ENCODE measurements around the gene SHISA5.
"Not testable (repeated sequence)": the region's sequence is repeated elsewhere in the genome, so short reads cannot be mapped to it uniquely, and the experiment has no call there.

The SHISA5 gene

DNA sequence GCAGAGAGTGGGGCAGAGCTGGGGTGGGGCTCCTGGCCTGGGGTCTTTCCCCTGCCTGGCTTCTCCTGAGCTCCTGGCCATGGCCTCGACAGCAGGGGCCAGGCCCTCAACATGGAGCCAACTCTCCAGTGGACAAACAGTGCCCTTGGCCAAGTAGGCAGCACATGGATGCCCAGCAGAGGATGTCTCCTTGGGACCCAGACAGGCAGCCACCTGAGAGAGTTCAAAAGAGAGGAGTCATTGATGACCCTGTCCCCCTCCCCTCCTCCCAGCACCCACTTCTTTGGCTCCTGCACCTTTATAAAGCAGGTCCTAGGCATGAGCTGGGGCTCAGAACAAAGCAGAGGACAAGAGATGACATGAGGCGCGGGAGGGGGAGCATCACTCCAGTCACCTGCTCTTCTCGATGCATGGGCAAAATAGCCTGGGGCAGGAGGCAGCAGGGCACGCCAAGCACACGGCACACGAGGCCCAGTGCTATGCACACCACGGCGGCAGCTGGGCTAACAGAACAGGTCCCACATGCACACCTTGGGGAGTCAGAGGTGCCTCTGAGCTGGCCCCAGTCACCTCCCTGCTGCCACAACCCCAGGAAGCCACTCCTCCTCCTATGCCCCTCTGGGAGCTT, 27.4 kb downstream of the SHISA5 start:
- DNase-seq, result no peak

DNA sequence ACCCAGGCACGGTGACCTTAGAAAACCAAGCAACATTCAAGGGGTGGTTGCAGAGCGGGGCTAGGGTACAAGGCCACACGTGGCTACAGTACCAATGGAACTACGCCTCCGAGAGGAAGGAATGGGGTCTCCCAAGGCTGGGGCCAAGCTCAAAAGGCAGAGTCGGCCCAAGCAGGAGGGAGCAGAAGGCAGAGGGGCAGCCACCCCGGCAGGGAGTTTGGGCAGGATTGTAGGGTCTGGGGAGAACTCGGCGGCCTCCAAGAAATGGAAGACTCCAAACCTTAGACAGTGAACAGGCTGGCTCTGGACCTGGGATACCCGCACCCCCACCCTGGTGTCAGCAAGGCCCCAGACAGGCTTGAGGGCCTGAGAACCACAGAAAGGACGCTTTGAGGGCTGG, 28.8 kb downstream of the SHISA5 start:
- no peak for DNase-seq

DNA sequence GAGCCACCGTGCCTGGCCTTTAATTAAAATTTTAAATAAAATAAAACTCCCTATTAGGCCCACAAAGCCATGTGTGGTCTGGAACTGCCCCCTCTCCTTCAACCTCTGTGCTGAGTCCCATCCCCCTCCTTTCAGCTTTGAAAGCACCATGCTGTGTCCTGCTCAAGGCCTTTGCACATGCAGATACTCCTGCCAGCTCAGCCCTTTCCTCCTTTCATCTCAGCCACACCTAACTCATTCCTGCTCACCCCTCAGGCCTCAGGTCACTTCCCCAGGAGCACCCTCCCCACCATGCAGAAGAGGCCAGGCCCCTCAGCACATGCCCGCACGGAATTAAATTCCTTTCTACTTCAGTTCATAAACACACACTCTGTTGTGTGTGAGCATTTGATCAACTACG, 29.4 kb downstream of the SHISA5 start:
- no peak for DNase-seq

DNA sequence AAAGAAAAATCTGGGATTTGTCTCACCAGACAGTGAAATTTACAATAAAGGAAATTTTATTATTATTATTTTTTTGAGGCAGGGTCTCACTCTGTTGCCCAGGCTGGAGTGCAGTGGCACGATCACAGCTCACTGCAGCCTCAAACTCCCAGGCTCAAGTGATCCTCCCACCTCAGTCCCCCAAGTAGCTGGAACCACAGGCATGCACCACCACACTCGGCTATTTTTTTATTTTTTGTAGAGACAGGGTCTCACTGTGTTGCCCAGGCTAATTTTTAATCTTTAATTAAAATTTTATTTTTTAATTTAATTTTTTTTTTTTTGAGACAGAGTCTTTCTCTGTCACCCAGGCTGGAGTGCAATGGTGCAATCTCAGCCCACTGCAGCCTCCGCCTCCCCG, 29.9 kb downstream of the SHISA5 start:
- not testable (repeated sequence) for DNase-seq

DNA sequence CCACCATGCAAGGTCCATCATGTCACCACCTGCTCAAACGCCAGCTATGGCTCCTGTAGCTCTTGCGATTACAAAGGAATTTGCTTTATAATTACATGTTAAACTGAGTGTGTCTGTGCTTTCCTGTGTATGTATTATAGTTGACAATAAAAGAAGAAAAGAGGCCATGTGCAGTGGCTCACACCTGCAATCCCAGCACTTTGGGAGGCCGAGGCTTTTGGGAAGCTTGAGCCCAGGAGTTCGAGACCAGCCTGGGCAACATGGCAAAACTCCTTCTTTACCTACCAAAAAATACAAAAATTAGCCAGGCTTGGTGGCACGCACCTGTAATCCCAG, 30.4 kb downstream of the SHISA5 start:
- no peak for DNase-seq

DNA sequence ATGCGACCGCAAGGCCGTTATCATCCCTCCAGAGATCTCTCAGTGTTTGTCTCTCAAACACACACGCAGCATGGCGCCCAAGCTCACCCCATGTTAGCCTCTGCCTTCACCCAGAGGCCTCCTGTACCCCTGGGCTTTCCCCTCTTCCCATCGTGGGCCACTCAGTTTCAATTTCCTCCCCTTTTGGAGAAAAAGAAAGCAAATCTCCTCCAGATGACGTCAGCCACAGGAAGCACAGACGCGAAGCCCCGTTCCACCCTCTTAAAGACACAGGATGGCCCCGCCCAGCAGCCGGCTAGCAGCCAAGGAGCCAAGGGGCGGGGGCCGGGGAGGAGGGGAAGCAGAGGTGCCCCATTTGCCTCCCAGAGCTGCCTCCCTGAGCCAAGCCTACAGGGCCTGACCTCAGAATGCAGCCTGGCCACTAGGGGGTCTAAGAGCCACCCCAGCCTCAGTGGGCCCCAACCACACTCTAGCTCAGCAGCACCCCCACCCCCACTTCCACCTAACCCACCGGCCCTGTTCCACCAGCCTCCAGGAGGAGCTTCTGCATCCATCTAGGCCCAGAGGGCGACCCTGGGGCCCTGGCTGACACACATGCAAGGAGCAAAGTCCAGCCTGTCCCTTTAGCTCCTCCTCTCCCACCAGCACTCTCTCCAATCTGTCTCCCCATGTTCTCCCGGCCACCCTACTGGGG, 30.9 kb downstream of the SHISA5 start:
- peak; percentile 98 to 100 (median 99) for DNase-seq

DNA sequence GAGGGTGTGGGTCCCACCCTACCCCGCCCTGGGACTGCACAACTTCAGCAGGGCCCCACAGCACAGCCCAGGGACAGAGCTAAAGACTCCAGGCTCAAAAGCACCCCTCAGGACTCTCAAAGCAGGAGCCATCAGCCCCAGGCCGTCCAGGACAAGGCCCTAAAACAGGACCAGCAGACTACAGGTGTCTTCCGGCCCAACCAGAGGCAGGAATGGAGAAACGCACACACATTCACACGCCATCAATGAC, 31.4 kb downstream of the SHISA5 start:
- DNase-seq, result peak in 2 of 3 donors; percentile 42 to 51

DNA sequence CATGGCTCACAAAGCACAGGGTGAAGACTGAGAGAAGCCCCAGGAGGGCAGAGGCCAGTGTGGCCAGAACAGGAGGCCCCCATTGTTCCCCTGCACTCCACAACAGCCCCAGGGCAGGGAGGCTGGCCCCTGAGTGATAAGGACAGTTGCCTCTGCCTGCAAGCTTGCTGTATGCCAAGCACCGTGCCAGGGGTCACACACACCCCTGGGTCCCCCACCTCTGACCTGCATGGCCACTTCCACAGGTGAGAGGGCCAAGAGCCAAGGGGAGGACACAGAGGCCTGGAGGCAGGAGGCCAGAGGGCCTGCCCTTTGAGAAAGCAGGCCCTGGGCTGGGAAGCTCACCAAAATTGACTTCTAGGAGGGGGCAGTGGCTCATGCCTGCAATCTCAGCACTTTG, 33.7 kb downstream of the SHISA5 start:
- no peak for DNase-seq

DNA sequence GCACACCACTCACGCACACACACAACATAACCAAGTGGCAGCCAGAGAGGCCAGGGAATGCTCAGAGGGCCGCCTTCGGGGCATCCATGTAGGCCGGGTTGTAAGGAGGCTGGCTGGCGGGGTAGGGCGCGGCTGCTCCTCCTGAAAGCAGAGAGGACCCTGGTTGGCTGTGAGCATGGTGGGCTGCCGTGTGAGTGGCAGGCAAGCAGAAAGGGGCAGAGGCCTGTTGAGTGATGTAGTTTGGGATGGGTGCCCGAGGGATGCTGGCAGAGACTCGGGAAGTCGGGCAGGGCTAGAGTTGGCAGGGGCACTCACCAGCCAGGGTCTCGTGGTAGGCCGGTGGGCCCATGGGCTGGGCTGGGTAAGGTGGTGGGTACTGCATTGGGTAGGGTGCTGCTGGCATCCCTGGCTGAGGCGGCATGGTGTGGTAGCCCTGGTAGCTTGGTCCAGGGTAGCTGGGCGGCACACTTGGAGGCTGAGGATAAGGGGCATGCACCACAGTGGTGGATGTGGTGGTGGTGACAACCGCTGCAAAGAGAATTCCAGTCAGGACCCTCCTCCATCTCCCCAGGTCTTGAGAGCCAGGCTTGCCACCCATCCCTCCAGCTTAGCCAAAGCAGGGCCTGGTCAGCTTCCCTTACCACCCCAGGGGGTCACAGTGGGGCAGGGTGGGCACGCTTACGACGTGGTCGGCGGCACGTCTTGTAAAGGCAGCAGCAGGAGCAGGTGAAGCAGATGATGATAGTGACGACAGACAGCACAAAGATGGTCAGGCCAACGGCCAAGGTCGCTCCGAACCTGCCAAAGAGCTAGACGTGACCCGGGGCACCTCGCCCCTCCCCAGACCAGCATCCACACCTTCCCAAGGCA, 34.7 kb downstream of the SHISA5 start:
- DNase-seq, result no peak

DNA sequence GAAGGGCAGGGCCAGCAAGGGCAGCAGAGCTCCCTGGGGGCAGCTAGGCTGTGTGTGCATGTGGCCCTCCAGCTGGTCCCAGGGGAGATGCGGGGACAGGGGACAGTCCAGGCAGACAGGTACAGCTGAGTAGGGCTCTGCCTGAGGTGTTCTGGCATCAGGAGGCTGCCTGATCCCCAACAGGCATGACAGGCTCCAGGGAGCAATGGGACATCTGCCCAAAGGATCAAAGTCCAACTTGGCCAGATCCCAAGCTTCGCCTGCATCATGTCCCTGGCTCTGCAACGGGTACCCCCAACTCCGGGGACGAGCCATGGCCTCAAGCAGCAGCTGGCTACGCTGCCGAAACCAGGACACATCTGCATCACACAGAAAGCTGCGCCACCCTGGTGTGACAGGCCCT, 35.6 kb downstream of the SHISA5 start:
- no peak for DNase-seq

DNA sequence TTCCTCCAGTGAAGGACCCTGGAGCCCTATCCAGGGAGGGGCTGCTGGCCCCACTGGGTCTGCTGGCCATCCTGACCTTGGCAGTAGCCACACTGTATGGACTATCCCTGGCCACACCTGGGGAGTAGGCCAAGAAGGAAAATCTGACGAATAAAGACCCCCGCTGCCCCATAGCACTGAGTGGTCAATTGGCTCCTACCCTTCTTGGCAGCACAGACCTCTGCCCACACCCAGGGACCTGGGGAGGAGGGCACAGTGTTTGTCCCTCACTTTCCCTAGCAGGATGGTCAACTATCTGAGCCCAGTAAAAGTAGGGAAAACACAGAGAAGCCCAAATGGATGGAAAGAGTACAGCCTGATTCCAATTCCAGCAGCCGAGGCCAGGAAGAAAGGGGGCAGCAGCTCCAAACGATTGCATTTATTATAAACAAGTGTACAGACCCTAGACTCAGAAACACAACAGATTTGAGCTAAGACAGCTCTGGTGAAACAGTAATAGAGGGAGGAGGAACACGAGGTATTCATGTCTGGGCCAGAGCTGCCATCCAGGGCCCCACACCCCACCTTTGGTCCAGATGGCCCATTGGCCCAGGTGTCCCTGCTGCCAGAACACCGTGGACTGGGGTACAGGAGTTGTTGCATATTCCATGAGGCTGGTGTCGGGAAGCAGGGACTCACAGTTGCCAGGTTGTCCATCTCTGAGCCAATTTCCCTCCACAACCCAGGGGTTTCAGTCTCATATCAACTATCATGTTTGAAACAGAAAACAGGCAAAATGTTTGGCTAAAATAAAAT, 36.3 kb downstream of the SHISA5 start:
- no peak for DNase-seq

DNA sequence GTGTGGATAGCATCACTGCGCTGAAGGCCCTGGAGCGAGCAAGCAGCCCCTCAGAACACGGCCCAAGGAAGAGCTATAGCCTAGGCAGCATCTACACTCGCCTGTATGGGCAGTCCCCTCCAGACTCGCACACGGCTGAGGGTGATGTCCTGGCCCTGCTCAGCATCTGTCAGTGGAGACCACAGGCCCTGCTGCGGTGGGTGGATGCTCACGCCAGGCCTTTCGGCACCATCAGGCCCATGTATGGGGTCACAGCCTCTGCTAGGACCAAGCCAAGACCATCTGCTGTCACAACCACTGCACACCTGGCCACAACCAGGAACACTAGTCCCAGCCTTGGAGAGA, 36.9 kb downstream of the SHISA5 start:
- no peak for DNase-seq

DNA sequence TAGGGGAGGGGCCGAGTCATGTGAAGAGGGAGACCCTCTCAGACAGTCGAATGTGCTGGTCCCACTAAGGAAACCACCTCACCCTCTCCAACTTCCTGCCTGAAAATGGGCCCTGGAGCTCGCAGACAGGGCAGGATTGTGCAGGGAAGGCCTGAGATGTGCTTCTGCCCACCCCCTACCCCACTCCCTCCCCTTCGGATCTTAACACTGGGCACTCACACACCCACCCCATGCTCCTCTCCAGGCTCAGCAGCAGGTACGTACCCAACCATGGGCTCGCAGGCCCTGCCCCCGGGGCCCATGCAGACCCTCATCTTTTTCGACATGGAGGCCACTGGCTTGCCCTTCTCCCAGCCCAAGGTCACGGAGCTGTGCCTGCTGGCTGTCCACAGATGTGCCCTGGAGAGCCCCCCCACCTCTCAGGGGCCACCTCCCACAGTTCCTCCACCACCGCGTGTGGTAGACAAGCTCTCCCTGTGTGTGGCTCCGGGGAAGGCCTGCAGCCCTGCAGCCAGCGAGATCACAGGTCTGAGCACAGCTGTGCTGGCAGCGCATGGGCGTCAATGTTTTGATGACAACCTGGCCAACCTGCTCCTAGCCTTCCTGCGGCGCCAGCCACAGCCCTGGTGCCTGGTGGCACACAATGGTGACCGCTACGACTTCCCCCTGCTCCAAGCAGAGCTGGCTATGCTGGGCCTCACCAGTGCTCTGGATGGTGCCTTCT, 37.4 kb downstream of the SHISA5 start:
- DNase-seq, result peak in 1 of 3 donors; percentile 31

DNA sequence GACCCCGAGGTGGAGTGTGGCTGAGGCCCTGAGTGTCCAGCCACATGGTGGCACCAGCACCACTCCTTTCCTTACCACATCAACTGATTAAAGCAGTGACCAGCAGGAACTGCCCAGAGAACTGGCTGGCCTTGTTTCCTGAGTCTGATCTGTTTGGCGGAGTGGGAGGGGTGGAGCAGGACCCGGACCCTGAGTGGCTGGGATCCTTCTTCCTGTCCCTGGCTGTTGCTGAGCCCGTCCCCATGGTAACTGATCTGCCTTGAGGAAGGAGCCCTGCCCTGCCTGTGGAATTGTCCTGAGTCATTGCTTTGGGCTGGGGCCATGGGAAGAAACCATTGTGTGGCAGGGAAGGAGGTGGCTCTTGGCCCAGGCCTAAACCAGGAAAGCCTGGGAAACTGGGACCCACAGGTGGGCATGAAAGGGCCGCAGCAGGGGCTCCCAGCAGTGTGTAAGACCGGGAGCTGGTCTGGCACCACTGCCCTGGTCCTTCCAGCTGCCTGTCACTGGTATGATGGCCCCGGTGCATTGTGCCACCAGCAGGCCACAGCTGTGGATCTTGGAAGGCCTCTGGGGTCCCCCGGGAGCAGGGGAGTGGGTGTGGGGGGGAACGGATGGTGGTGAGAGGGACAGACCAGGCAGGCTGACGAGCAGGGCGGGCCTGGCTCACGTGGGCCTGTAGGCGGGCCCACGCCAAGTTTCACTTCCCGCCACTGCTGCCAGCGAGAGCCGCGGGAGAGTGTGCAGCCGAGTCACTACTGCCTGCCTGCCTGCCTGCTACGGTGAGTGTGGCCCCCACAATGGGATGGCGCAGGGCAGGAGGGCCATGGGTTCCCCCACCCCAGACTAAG, 38.2 kb downstream of the SHISA5 start:
- peak; percentile 98 to 99 (median 98) for DNase-seq

DNA sequence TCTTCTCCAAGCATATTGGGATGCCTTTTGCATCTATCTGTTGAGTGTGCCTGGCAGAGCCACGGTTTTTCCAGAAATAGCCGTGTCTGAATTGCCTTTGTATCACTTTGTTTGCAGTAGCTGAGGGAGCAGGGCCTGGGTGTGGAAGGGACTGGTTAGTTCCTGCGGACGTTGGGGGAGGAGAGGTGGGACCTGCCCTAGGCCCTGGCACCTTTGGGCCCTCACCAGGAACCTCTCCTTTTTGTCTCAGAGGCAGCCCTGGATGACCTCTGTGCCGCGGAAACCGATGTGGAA, 38.8 kb downstream of the SHISA5 start:
- no peak for DNase-seq

DNA sequence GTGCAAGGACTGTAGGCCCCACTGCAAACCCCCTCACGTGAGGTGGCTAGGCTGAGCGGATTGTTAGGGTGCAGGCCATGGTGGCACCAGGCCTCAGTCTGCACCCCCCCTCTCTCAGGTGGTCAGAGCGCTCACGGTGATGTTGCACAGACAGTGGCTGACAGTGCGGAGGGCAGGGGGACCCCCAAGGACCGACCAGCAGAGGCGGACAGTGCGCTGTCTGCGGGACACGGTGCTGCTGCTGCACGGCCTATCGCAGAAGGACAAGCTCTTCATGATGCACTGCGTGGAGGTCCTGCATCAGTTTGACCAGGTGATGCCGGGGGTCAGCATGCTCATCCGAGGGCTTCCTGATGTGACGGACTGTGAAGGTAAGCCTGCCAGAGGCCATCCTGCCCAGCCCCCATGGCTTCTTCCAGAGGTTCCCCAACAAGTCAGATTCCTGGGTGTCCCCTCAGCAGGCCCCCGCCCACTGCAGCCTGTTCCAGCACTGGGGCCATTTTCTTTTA, 39.2 kb downstream of the SHISA5 start:
- no peak for DNase-seq

DNA sequence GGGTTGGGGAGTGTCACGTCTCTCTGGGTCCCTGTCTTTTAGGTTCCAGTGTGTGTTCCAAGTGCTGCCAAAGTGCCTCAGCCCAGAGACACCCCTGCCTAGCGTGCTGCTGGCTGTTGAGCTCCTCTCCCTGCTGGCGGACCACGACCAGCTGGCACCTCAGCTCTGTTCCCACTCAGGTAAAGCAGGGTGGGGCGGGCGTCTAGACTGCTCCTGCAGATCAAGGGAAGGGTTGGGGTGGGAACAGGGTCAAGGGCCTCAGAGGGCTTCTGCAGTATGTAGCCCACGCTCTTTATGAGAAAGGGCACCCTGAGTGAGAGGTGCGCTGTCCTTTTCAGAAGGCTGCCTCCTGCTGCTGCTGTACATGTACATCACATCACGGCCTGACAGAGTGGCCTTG, 40.3 kb downstream of the SHISA5 start:
- DNase-seq, result no peak

DNA sequence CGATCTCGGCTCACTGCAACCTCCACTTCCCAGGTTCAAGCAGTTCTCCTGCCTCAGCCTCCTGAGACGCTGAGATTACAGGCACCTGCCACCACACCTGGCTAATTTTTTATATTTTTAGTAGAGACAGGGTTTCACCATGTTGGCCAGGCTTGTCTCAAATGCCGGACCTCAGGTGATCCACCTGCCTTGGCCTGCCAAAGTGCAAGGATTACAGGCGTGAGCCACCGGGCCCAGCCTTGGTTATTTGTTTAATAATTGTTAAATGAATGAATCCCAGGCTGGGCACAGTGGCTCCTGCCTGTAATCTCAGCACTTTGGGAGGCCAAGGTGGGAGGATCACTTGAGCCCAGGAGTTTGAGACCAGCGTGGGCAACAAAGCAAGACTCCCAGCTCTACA, 42.2 kb downstream of the SHISA5 start:
- not testable (repeated sequence) for DNase-seq

DNA sequence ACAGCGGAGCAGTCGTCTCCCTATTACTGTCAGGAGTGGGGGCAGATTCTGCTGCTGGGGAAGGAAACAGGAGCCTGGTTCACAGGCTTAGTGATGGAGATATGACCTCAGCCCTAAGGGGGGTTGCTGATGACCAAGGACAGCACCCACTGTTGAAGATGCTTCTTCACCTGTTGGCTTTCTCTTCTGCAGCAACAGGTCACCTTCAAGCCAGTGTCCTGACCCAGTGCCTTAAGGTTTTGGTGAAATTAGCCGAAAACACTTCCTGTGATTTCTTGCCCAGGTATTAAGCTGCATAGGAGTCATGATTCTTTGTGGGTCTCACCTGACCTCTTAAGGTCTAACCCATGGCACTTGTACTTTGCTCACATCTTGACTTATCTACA, 43.5 kb downstream of the SHISA5 start:
- no peak for DNase-seq

DNA sequence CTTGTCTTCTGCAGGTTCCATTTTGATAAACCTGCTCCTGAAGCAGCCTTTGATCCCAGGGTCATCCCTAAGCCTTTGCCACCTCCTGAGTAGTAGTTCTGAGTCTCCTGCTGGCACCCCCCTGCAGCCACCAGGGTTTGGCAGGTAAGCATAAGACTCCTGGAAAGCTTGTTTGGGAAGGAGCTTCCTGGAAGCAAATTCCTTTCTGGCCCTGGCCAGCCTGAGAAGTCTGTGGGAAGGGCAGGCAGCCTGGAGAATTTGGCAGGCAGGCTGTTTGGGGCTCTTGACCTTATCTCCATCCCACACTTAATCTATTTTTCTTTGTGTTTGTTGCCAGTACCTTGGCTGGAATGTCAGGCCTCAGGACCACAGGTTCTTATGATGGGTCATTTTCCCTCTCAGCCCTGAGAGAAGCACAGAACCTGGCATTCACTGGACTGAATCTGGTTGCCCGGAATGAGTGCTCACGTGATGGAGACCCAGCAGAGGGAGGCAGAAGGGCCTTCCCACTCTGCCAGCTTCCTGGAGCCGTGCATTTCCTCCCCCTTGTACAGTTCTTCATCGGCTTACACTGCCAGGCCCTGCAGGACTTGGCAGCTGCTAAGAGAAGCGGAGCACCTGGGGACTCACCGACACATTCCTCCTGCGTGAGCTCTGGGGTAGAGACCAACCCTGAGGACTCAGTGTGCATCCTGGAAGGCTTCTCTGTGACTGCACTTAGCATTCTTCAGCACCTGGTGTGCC, 44.0 kb downstream of the SHISA5 start:
- no peak for DNase-seq

DNA sequence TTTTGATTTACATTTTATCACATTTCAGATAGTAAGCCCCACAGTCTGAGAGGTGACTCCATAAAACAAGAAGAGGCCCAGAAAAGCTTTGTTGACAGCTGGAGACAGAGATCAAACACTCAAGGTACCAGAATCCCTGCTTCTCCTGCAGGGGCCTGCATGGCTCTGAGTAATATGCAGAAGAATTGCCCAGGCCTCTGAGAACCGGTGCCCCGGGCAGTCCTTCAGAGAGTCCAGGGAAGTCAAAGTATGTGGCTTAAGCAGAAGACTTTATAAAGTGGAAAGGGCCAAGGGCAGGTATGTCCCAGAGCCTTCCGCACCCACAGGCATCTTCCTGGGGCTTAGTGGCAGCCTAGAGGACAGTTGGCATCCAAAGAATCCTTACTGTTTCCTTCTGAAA, 44.6 kb downstream of the SHISA5 start:
- DNase-seq, result no peak

All from suppressor macrophage treated with lipopolysaccharide for 1 hour (primary cell).